DMS79 treated with DMSO at 0.1 percent for 48 hours (cell line): Measurements from ENCODE around the gene PCSK1.
"Not testable (repeated sequence)": the region's sequence is repeated elsewhere in the genome, so short reads cannot be mapped to it uniquely, and the experiment has no call there.

Experiments used
- DNase-seq: peaks from one replicate; lab custom pipeline; 2025; lab: John Stamatoyannopoulos, UW

PCSK1 gene

DNA sequence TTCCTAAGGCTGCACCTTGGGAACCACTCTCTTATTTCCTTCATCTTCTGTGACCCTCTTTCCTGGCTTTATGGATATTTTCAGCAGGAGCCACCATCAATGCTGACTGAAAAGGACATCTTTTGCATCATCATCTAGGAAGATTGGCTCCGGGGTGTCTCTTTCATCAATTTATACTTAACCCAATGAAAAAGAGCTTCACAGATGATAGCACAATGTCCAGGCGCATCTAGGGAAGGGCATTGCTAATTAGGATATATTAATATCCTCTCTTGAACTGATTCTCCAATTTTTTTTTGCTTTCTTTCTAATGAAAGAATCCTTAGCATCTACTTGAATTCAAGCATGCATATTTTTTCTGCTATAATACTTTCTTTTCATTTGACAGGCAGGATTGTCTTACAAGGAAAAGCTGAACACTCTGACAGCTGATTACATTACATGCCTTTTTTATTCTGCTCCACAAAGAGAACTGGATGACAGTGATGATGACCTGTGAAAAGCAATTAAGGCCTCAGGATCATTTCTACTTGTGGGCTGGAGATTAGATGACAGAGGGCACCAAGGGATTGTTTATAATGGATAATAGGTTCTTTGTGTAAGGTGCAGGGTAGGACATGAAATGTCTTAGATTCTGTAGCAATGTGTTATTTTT lies 60.2 kb downstream of the PCSK1 start:
- no peak for DNase-seq

- DNase-seq: no peak
These were observed 62.1 kb downstream of the PCSK1 start for GRCh38 chr5:96370976-96371375.

- DNase-seq: not testable (repeated sequence)
These were observed 65.7 kb downstream of the PCSK1 start for GRCh38 chr5:96367337-96367736.

GRCh38 chr5:96354237-96354636 lies 78.8 kb downstream of the PCSK1 start:
- DNase-seq: no peak

DNA sequence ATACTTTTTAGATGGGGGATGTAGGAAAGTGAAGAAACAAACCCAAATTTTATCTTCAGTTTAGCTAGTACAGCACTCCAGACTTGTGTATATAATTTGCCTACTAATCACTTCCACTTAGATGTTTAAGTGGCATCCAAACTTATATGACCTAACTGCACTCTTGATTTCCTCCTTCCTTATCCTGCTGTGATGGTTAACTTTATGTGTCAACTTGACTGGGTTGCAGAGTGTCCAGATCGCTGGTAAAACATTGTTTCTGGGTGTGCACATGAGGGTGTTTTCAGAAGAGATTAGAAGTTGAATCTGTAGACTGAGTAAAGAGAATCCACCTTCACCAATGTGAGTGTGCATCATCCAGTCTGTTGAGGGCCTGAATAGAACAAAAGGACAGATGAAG lies 79.8 kb downstream of the PCSK1 start:
- no peak for DNase-seq

- no peak for DNase-seq
These were observed 82.4 kb downstream of the PCSK1 start for GRCh38 chr5:96350678-96351077.

- no peak for DNase-seq
These were observed 84.5 kb downstream of the PCSK1 start for GRCh38 chr5:96348536-96348935.

- DNase-seq: no peak
These were observed 85.4 kb downstream of the PCSK1 start for GRCh38 chr5:96347502-96348292.

DNA sequence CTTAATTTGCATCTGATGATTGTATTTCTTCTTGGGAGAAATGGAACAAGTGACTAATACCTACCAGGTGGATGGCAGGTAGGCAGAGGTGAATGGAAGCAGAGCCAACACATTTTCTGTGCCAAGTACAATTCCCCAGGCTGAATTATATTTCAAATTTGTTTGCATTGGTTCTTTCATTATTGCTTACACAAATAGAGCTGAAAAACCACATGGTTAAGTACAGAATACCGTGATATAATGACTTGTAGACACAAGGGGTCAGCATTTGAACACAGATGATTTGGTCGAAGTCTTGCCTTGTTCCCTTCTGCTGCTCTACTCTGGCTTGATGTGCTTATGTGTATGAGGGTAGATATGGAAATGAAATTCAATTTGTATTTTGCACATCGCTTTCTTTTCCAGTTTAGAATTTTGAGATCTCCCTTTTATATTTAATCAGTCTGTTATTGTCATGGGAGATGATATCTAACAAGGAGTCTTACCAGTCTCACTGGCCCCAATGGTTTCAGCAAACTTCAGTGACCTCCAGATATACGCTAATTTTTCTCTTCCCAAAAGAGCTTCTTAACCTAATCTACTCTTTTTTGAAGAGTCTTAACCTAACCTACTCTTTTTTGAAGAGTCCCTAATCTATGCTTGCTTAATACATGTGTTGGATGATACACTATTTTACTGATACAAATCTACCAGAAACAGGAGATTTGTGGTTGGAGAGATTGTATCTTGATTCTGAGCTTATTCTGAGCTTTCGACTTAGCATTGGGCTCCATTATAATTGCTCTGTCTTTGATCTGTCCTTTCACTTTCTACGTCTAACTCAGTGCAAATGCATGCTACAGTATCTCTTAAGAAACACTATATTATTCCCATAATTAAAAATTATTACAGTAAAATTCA lies 88.1 kb downstream of the PCSK1 start:
- DNase-seq: peak; percentile 66

DNA sequence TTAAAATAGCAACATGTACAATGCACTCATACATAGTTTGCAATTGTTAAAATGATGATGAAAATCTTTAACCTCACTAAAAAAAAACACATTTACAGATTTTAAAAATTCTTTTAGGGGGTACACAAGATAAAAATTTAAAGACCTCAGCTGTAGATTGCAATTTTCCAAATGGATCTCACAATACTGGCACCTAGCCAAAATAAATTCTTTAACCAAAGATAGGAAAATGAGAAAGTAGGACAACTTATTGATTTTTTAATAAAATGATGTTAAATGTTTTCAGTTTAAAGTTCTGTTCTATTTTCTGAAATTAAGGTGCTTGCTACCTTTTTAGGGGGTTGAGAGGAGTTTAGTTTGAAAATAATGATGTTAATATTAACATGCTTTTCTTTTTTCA lies 90.0 kb downstream of the PCSK1 start:
- DNase-seq: no peak

GRCh38 chr5:96342581-96342980 lies 90.5 kb downstream of the PCSK1 start:
- no peak for DNase-seq
